NCI-H524 treated with DMSO at 0.1 percent for 48 hours (cell line): ENCODE data around the gene CATSPERE.
"Not testable (repeated sequence)": the region's sequence is repeated elsewhere in the genome, so short reads cannot be mapped to it uniquely, and the experiment has no call there.

Experiments
- DNase-seq: peaks from one replicate; lab custom pipeline; 2025; lab: John Stamatoyannopoulos, UW

The CATSPERE gene

GRCh38 chr1:244664353-244664752 is 203.3 kb downstream of the CATSPERE start:
- DNase-seq: no peak

- DNase-seq: no peak
Observed at GRCh38 chr1:244665771-244666217, 204.7 kb downstream of the CATSPERE start.

GRCh38 chr1:244666672-244667418 is 205.8 kb downstream of the CATSPERE start:
- not testable (repeated sequence) for DNase-seq

GRCh38 chr1:244667797-244668196 is 206.7 kb downstream of the CATSPERE start:
- no peak for DNase-seq

GRCh38 chr1:244672946-244673682 is 212.0 kb downstream of the CATSPERE start:
- DNase-seq: no peak

GRCh38 chr1:244674446-244674845 is 213.4 kb downstream of the CATSPERE start:
- DNase-seq: no peak

- DNase-seq: no peak
Observed at GRCh38 chr1:244675167-244675566, 214.1 kb downstream of the CATSPERE start.

GRCh38 chr1:244678697-244679096 is 217.6 kb downstream of the CATSPERE start:
- no peak for DNase-seq

- DNase-seq: no peak
Observed at GRCh38 chr1:244680667-244681066, 219.6 kb downstream of the CATSPERE start.

GRCh38 chr1:244682087-244682486 is 221.0 kb downstream of the CATSPERE start:
- not testable (repeated sequence) for DNase-seq
